Measurements from ENCODE around the gene TMEM184B.

Gene TMEM184B

GRCh38 chr22:38223289-38223960 lies 49.4 kb downstream of the TMEM184B start:
- DNase-seq = no peak

- no peak for DNase-seq
Observed at GRCh38 chr22:38222797-38223119, 50.1 kb downstream of the TMEM184B start.

- DNase-seq = no peak
Observed at GRCh38 chr22:38221908-38222796, 50.7 kb downstream of the TMEM184B start.

GRCh38 chr22:38221407-38221806 lies 51.4 kb downstream of the TMEM184B start:
- no peak for DNase-seq

- DNase-seq = no peak
Observed at GRCh38 chr22:38220653-38221386, 52.0 kb downstream of the TMEM184B start.

GRCh38 chr22:38220163-38220562 lies 52.6 kb downstream of the TMEM184B start:
- no peak for DNase-seq

GRCh38 chr22:38219632-38220031 lies 53.2 kb downstream of the TMEM184B start:
- DNase-seq = no peak

GRCh38 chr22:38218661-38219622 lies 53.9 kb downstream of the TMEM184B start:
- DNase-seq = no peak

- DNase-seq = no peak
Observed at GRCh38 chr22:38215156-38216038, 57.4 kb downstream of the TMEM184B start.

GRCh38 chr22:38214302-38215056 lies 58.3 kb downstream of the TMEM184B start:
- DNase-seq = peak in 1 of 2 experiments; percentile 66

- no peak for DNase-seq
Observed at GRCh38 chr22:38213990-38214301, 58.9 kb downstream of the TMEM184B start.

- no peak for DNase-seq
Observed at GRCh38 chr22:38213319-38213989, 59.4 kb downstream of the TMEM184B start.

- DNase-seq = no peak
Observed at GRCh38 chr22:38212442-38212841, 60.4 kb downstream of the TMEM184B start.

GRCh38 chr22:38211556-38211955 lies 61.3 kb downstream of the TMEM184B start:
- DNase-seq = no peak

- DNase-seq = no peak
Observed at GRCh38 chr22:38208551-38208968, 64.2 kb downstream of the TMEM184B start.

- DNase-seq = no peak
Observed at GRCh38 chr22:38207898-38208432, 64.8 kb downstream of the TMEM184B start.

GRCh38 chr22:38205261-38206128 lies 67.3 kb downstream of the TMEM184B start:
- no peak for DNase-seq

- no peak for DNase-seq
Observed at GRCh38 chr22:38204784-38205183, 68.0 kb downstream of the TMEM184B start.
